OCI-LY3 (cell line): ENCODE results near the gene PREX1.

ENCODE experiments used
- H2AFZ ChIP-seq: fragments of 200-600, 300-600 bp; shearing (Covaris generic); 2 replicates; pipeline ENCODE4 v1.6.0; 2014; ENCODE audit warnings: antibody characterized with exemption, low read depth, low read length
- H3K27ac ChIP-seq: fragments of 200-600, 300-600 bp; sonication (generic); 2 replicates; pipeline ENCODE4 v1.5.1; 2014; ENCODE audit warnings: mild to moderate bottlenecking, low read length, moderate library complexity, mixed read lengths
- H3K27me3 ChIP-seq: fragments of 200-600, 300-600 bp; sonication (generic); 2 replicates; pipeline ENCODE4 v1.6.1; 2014; ENCODE audit warnings: low read depth, low read length, mixed read lengths
- H3K36me3 ChIP-seq: fragments of 200-600, 300-600 bp; sonication (generic); replicated peaks from 2 replicates; pipeline ENCODE3; 2014; ENCODE audit warnings: low read depth, low read length, mixed read lengths
- H3K4me1 ChIP-seq: fragments of 300-600, 200-600 bp; sonication (generic); 2 replicates; pipeline ENCODE4 v1.6.1; 2014; ENCODE audit warnings: low read length, mixed read lengths
- H3K4me2 ChIP-seq: fragments of 200-600, 300-600 bp; sonication (generic); 2 replicates; pipeline ENCODE4 v1.6.1; 2014; ENCODE audit warnings: low read length, mixed read lengths
- H3K4me3 ChIP-seq: fragments of 300-600, 200-600 bp; sonication (generic); 2 replicates; pipeline ENCODE4 v1.5.1; 2014; ENCODE audit warnings: antibody characterized with exemption, mild to moderate bottlenecking, low read length, moderate library complexity
- H3K79me2 ChIP-seq: fragments of 300-600, 200-600 bp; shearing (Covaris generic); 2 replicates; pipeline ENCODE4 v1.6.1; 2014; ENCODE audit warnings: mild to moderate bottlenecking, low read length, mixed read lengths
- H3K9ac ChIP-seq: fragments of 300-600, 200-600 bp; shearing (Covaris generic); 2 replicates; pipeline ENCODE4 v1.6.0; 2014; ENCODE audit warnings: mild to moderate bottlenecking, low read length, moderate library complexity
- H3K9me3 ChIP-seq: fragments of 200-600, 300-600 bp; shearing (Covaris generic); 2 replicates; pipeline ENCODE4 v1.6.1; 2014; ENCODE audit warnings: low read length, mixed read lengths; ENCODE audit not compliant: insufficient read depth
- H4K20me1 ChIP-seq: fragments of 200-600, 300-600 bp; sonication (generic); 2 replicates; pipeline ENCODE4 v1.6.1; 2016; ENCODE audit warnings: low read length, mixed read lengths; ENCODE audit not compliant: insufficient read depth
- EZH2phosphoT487 ChIP-seq: fragments of 200-600 bp; shearing (Covaris generic); IDR thresholded peaks from 2 replicates; pipeline ENCODE4 v1.6.1; 2018; ENCODE audit warnings: antibody characterized with exemption, mixed run types, low read depth
- TF ChIP-seq, protein P1 (sequence below): fragments of 200-600, 300-600 bp; sonication (generic); IDR thresholded peaks from 2 replicates; pipeline ENCODE4 v1.5.1; 2014; ENCODE audit warnings: antibody characterized with exemption, low read length, low read depth

The PREX1 gene

DNA sequence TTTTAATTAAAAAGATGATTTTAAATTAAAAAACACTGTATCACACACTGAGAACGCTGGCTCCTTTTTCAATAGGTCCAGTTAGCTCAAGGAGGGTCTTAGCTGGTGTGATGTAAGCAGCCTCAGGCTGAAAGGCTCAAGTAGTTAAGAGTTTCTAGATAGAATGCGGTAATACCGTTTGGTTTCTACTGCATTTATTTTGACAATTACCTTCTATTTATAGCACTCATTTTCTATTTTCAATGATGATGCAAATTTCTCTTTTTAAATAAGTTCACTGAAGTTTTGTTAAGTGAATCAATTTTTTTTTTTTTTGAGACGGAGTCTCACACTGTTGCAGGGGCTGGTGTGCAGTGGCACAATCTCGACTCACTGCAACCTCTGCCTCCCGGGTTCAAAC lies 87.1 kb downstream of the PREX1 start:
- no peaks in the 10 kb centered on the region for H4K20me1 ChIP-seq
- H3K4me3 ChIP-seq = no peak overlapping the region
- no peaks in the 10 kb centered on the region for H3K9me3 ChIP-seq
- TF ChIP-seq, protein P1, sequence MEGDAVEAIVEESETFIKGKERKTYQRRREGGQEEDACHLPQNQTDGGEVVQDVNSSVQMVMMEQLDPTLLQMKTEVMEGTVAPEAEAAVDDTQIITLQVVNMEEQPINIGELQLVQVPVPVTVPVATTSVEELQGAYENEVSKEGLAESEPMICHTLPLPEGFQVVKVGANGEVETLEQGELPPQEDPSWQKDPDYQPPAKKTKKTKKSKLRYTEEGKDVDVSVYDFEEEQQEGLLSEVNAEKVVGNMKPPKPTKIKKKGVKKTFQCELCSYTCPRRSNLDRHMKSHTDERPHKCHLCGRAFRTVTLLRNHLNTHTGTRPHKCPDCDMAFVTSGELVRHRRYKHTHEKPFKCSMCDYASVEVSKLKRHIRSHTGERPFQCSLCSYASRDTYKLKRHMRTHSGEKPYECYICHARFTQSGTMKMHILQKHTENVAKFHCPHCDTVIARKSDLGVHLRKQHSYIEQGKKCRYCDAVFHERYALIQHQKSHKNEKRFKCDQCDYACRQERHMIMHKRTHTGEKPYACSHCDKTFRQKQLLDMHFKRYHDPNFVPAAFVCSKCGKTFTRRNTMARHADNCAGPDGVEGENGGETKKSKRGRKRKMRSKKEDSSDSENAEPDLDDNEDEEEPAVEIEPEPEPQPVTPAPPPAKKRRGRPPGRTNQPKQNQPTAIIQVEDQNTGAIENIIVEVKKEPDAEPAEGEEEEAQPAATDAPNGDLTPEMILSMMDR = no peak
- TF ChIP-seq EZH2phosphoT487 = no peak
- H3K79me2 ChIP-seq = no peaks in the 10 kb centered on the region
- no peak overlapping the region for H2AFZ ChIP-seq
- no peak overlapping the region for H3K4me2 ChIP-seq
- H3K27ac ChIP-seq = no peak overlapping the region
- H3K36me3 ChIP-seq = no peaks in the 10 kb centered on the region
- H3K27me3 ChIP-seq = no peaks in the 10 kb centered on the region
- H3K4me1 ChIP-seq = peaks cover 34% of the 10 kb centered on the region
- H3K9ac ChIP-seq = no peak overlapping the region

DNA sequence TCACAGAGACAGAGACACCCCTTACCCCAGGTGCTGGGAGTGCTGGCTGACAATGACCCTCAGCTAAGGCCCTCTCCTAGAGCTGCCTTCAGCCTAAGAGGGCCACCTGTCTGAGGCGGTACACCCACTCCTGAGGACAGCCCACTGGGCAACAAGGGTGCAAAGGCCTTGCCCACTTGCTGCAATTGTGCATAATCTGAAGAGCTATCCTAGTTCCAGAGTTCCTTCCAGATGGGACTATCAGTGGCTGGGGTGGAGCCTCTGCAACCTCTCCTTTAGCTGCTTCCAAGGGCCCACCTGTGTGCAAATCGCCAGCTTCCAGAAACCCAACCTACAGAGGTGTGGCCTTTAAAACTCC lies 87.5 kb downstream of the PREX1 start:
- H3K27ac ChIP-seq = no peak overlapping the region
- H3K4me2 ChIP-seq = no peak overlapping the region
- H3K27me3 ChIP-seq = no peaks in the 10 kb centered on the region
- H3K9me3 ChIP-seq = no peaks in the 10 kb centered on the region
- H3K79me2 ChIP-seq = no peaks in the 10 kb centered on the region
- no peak overlapping the region for H3K4me3 ChIP-seq
- TF ChIP-seq EZH2phosphoT487 = no peak
- TF ChIP-seq, protein P1 = no peak
- no peaks in the 10 kb centered on the region for H4K20me1 ChIP-seq
- no peak overlapping the region for H3K9ac ChIP-seq
- no peak overlapping the region for H2AFZ ChIP-seq
- peaks cover 34% of the 10 kb centered on the region for H3K4me1 ChIP-seq
- H3K36me3 ChIP-seq = no peaks in the 10 kb centered on the region

DNA sequence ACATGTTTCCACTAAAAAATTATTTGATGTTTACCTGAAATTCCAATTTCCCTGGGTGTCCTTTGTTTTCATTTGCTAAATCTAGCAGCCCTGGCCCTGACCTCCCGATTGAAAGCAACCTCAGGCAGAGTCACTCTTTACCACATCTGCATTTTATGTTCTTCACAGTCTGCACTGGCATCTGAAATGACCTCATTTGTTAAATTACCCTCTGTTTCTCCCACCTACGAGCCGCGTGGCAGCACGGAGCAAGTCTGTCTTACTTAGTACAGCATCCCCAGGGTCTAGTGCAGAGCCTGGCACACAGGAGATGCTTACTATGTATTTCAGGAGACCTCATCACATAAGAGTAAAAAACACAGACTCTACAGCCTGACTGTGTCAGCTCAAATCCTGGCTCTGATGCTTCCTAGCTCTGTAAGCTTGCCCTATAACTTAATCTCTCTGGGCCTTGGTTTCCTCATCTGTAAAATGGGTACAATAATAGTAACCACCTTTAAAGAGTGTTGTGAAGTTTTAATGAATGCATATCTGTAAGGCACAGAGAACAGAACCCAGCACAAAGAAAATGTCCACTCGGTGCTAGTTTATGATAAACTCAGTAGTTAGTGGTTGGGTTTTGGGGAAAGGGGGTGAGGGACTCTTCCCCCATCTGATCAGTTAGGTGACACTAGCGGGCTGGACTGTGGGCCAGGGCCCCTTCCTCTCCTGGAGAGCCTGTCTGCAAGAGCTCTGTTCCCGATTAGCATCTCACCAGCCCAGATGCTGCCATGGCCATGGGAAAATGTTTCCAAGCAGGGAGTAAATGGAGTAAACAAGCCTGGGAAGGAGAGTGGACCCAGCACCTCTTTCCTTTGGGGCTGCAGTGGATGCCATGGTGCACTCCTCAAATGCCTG lies 88.2 kb downstream of the PREX1 start:
- Histone ChIP-seq H2AFZ (no peak overlapping the region), H3K4me2 (peak overlapping the region; percentile 69), H3K9ac (0 out of 2 replicates have a peak overlapping the region, but pooled peaks have one; percentile 15), H3K36me3 (no peaks in the 10 kb centered on the region), H3K4me3 (peak overlapping the region; percentile 31; the same call in 1 of the 2 replicates), H3K27me3 (no peaks in the 10 kb centered on the region), H3K27ac (no peak overlapping the region), H4K20me1 (no peaks in the 10 kb centered on the region), H3K79me2 (no peaks in the 10 kb centered on the region), H3K9me3 (no peaks in the 10 kb centered on the region), H3K4me1 (peaks cover 34% of the 10 kb centered on the region)
- TF ChIP-seq, protein P1 = no peak
- no peak for TF ChIP-seq EZH2phosphoT487
